Skeletal muscle tissue (tissue), 4 donors: Measurements from ENCODE around the gene PARP4. TPM values are rescaled to one million over a fixed set of nuclear protein-coding genes. Genes with fewer than 3 reads are reported as not detected.
"Not testable (repeated sequence)": the region's sequence is repeated elsewhere in the genome, so short reads cannot be mapped to it uniquely, and the experiment has no call there.

ENCODE experiments used
- H3K27ac ChIP-seq: one replicate; pipeline ENCODE4 v1.7.0; 2013; ENCODE audit warnings: mild to moderate bottlenecking, low read depth, low read length, inconsistent platforms
- H3K27me3 ChIP-seq, 3 donors: one replicate each; pipeline ENCODE4 v1.7.0; 2013; ENCODE audit warnings: low read length in 3 of 3; ENCODE audit not compliant: control insufficient read depth in 3 of 3, insufficient read depth in 3 of 3
- H3K36me3 ChIP-seq, 3 donors: one replicate each; pipeline ENCODE4 v1.7.0; 2013; ENCODE audit warnings: low read length in 3 of 3; ENCODE audit not compliant: control insufficient read depth in 3 of 3, insufficient read depth in 3 of 3
- H3K4me1 ChIP-seq, 3 donors: one replicate each; pipeline ENCODE4 v1.7.0; 2013; ENCODE audit warnings: low read length in 3 of 3, mild to moderate bottlenecking in 3 of 3; ENCODE audit not compliant: control insufficient read depth in 3 of 3, insufficient read depth in 3 of 3
- H3K4me3 ChIP-seq, 3 donors: one replicate each; pipeline ENCODE4 v1.7.0; 2013; ENCODE audit warnings: low read length in 3 of 3
- H3K9ac ChIP-seq, 3 donors: one replicate each; pipeline ENCODE4 v1.7.0; 2013; ENCODE audit warnings: low read length in 3 of 3, mild to moderate bottlenecking in 3 of 3, moderate library complexity in 2 of 3, low read depth in 1 of 3
- H3K9me3 ChIP-seq, 3 donors: one replicate each; pipeline ENCODE4 v1.7.0; 2013; ENCODE audit warnings: low read length in 3 of 3; ENCODE audit not compliant: control insufficient read depth in 3 of 3
- total RNA-seq: library from RNA; depleted of rRNA; stranded (reverse); fragments of >200 nt; gene quantifications from one replicate; pipeline ENCODE4 v1.2.3, GENCODE V29; 2014
- donor health status: Osteomylitis.

Gene PARP4
- total RNA-seq, 1 donor from 2014 or later = 24.5 TPM

DNA sequence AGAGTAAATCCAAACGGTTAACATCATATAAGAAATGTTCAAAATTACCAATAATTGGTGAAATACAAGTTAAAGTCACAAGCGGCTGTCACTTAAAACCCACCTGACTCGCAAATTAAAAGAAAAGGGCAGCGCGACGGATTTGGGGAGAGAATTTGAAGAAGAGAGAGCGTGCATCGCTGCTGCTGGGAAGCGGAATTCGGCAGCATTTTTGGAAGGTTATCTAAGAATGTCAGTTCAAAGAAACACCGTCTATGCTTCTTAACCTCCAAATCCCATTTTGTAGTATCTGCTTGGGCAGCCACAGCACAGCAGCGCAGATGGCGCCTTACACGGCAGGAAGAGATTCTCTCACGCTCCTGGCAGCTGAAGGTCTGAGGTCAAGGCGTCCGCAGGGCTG, 128.5 kb downstream of the PARP4 start:
- H3K4me3 ChIP-seq, H3K9me3 ChIP-seq: not testable (repeated sequence)

GRCh38 chr13:24381541-24382265, 130.9 kb downstream of the PARP4 start:
- no peaks in the 10 kb centered on the region for H3K36me3 ChIP-seq
- H3K9me3 ChIP-seq = no peaks in the 10 kb centered on the region
- H3K27ac ChIP-seq = no peak overlapping the region
- H3K4me3 ChIP-seq = no peak overlapping the region
- H3K27me3 ChIP-seq = no peaks in the 10 kb centered on the region
- H3K4me1 ChIP-seq = no peaks in the 10 kb centered on the region
- no peak overlapping the region for H3K9ac ChIP-seq

More for the DNA sequence above, 128.5 kb downstream of the PARP4 start:
- not testable (repeated sequence) for H3K36me3 ChIP-seq, H3K27me3 ChIP-seq, H3K27ac ChIP-seq, H3K9ac ChIP-seq, H3K4me1 ChIP-seq

DNA sequence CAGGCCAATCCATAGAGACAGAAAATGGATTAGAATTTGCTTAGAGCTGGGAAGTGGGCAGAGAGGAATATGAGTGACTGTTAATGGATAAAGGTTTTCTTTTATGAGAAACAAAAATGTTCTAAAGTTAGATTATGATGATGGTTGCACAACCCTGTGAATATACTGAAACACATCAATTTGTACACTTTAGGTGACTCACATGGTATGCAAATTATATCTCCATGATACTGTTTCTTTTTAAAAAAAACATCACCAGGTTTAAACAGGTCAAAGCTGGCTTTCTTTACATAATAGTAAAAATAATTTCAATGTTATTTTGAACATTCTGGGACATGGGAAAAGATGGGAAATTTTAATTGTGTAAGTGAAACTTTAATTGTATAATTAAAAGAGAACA, 131.7 kb downstream of the PARP4 start:
- H3K9ac ChIP-seq, H3K4me1 ChIP-seq, H3K4me3 ChIP-seq, H3K27ac ChIP-seq, H3K36me3 ChIP-seq, H3K27me3 ChIP-seq, H3K9me3 ChIP-seq: not testable (repeated sequence)

DNA sequence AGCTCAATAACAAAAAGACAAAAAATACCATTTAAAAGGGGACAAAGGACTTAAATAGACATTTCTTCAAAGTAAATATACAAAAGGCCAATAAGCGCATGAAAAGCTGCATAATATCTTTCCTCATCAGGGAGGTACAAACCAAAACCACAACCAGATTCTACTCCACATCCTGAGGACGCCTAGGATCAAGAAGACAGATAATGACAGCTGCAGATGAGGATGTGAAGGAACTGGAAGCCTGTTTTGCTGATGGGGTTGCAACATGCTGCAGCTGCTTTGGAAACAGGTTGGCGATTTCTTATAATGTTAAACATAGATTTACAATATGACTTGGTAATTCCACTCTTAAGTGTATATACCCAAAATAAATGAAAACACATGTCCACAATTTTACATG, 132.4 kb downstream of the PARP4 start:
- not testable (repeated sequence) for H3K27me3 ChIP-seq, H3K9me3 ChIP-seq, H3K27ac ChIP-seq, H3K4me1 ChIP-seq, H3K9ac ChIP-seq, H3K4me3 ChIP-seq, H3K36me3 ChIP-seq

DNA sequence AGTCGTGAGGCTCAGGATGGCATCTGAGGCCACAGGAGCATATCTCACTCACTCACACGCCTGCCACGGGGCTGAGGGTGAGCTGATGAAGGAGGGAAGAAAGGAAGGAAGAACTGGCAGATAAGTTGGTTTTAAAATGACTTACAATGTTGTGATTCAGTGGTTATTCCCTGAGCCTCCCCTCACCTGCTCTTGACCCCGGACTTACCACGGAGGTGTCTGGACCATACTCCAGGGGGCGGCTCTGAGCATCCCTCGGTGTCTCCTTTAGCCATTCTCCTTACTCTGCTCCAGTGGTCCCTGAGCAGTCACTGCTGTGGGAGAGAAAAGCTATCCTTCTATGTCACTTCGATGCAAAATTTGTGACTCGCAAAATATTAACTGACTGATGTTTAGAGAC, 141.3 kb downstream of the PARP4 start:
- not testable (repeated sequence) for H3K4me3 ChIP-seq, H3K36me3 ChIP-seq, H3K4me1 ChIP-seq, H3K27me3 ChIP-seq, H3K9me3 ChIP-seq, H3K9ac ChIP-seq, H3K27ac ChIP-seq

Other genes starting within 250 kb of the PARP4 start
- gene C1QTNF9, start 203.2 kb downstream of the PARP4 start, total RNA-seq = 2.6 TPM
- not detected for gene ATP12A, start 167.6 kb upstream of the PARP4 start, total RNA-seq